Measurements from ENCODE around the gene PIGO.

The PIGO gene

DNA sequence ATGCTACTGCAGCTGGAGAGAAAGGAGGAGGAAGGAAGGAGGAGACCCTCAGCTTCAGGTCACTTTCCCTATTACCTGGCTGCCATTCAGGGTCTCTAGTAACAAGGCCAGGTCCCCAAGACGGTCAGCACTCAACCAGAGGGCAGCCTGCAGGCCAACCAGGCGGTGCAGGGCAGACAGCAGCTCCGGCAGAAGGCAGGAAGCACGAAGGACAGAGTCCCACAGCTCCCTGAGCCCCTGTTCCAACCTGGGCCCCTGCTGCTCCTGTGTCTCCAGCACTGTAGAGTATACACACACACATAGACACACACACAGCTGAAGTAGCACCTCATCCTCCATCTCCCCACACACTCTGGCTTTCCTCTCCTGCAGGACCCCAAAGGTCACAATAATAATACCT is 18.3 kb downstream of the PIGO start:
- Mint-ChIP-seq H3K9me3 (no peaks in the 10 kb centered on the region), H3K36me3 (ENCODE audit: low read depth) (peaks cover 29% of the 10 kb centered on the region), H3K4me1 (peaks cover 32% of the 10 kb centered on the region), H3K27me3 (ENCODE audit: low read depth, poor library complexity) (no peaks in the 10 kb centered on the region), H3K4me3 (peak overlapping the region; percentile 89), H3K27ac (no peak overlapping the region)
- no peak for TF ChIP-seq CTCF (IDR thresholded peaks at IDR 0.05)
- no peak for DNase-seq

DNA sequence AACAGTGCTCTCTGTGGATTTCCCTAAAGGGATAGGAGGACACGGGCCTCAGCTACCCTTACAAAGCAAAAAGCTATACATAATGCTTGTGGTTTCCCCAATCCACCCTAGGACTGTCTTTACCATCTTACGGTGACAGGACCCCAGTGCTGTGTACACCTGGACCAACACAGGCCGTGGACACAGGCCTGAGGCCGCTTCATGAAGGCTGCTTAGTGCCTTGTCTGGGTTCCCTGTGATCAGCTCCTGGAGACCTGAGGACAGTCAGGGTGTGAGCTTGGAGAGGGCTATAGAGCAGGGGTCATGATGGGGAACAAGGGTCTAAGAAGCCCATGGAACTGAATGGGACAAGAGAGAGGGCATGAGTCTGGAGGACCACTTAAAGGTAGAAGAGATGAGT is 19.5 kb downstream of the PIGO start:
- no peak for DNase-seq
- Mint-ChIP-seq H3K4me3 (peak overlapping the region; percentile 89), H3K36me3 (ENCODE audit: low read depth) (peaks cover 29% of the 10 kb centered on the region), H3K4me1 (peaks cover 37% of the 10 kb centered on the region), H3K9me3 (no peaks in the 10 kb centered on the region), H3K27ac (no peak overlapping the region), H3K27me3 (ENCODE audit: low read depth, poor library complexity) (no peaks in the 10 kb centered on the region)
- no peak for TF ChIP-seq CTCF (IDR thresholded peaks at IDR 0.05)

DNA sequence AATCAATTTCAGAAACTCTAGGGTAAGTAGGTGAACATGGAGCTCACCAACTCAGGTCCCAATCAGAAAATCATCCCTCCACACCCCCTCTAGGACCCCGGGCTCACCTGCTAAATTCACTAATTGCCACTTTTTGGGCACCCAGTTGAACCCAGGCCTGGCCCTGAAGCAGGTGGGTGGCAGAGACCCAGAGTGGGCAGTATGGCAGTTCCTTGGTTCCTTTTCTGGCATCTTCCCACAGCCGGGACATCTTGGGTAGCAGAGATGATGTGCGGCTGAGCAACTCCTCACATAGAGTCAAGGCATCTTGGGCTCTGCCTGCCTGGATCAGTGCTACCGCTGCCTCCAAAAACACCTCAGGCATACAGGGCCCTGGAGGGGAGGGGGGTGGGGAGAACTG is 21.0 kb downstream of the PIGO start:
- Mint-ChIP-seq H3K27me3 (ENCODE audit: low read depth, poor library complexity) (no peaks in the 10 kb centered on the region), H3K9me3 (no peaks in the 10 kb centered on the region), H3K36me3 (ENCODE audit: low read depth) (peaks cover 34% of the 10 kb centered on the region), H3K4me3 (no peak overlapping the region), H3K27ac (no peak overlapping the region), H3K4me1 (peaks cover 49% of the 10 kb centered on the region)
- DNase-seq: no peak
- no peak for TF ChIP-seq CTCF (IDR thresholded peaks at IDR 0.05)

DNA sequence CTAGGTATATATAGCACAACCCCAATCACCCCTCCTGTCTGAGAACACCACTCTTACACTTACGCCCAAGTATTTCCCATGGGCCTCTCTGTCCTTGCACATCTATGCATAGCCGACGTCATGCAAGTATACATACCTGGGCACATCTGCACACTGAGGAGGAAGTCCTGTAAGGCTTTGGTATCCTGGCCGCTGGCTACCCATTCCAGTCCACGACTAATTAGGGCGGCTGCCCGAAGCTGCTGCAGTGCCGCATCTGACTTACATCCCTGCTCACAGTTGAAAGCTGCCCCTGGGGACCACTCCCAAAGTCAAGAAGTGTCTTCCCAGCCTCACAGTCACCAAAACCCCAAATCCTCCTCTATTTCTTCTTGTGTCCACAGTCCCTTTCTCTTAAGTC is 21.6 kb downstream of the PIGO start:
- no peak for TF ChIP-seq CTCF (IDR thresholded peaks at IDR 0.05)
- H3K27ac Mint-ChIP-seq: no peak overlapping the region
- DNase-seq: no peak
- H3K27me3 Mint-ChIP-seq (ENCODE audit: low read depth, poor library complexity): no peaks in the 10 kb centered on the region
- peaks cover 49% of the 10 kb centered on the region for H3K4me1 Mint-ChIP-seq
- no peak overlapping the region for H3K4me3 Mint-ChIP-seq
- H3K9me3 Mint-ChIP-seq: no peaks in the 10 kb centered on the region
- peaks cover 38% of the 10 kb centered on the region for H3K36me3 Mint-ChIP-seq (ENCODE audit: low read depth)

DNA sequence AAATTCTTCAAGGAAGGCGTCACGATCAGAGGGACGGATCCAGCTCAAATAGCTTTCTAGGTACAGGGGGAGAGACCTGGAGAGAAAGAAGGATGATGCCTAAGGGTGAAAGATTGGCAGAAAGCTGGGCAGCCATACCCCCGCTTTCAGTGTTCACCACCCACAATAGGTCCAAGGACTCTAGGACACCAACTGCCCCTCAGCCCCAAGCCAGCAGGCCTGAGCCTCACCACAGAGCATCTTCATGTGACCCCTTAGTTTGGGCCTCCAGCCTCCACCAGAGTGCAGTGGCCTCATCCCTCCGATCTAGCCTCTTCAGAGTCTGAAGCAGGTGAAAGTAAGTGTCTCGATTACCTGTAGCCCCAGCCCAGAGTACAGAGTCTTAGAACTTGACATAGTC is 22.2 kb downstream of the PIGO start:
- H3K36me3 Mint-ChIP-seq (ENCODE audit: low read depth): peaks cover 38% of the 10 kb centered on the region
- no peak for TF ChIP-seq CTCF (IDR thresholded peaks at IDR 0.05)
- peaks cover 53% of the 10 kb centered on the region for H3K4me1 Mint-ChIP-seq
- H3K9me3 Mint-ChIP-seq: no peaks in the 10 kb centered on the region
- H3K4me3 Mint-ChIP-seq: no peak overlapping the region
- DNase-seq: no peak
- no peaks in the 10 kb centered on the region for H3K27me3 Mint-ChIP-seq (ENCODE audit: low read depth, poor library complexity)
- H3K27ac Mint-ChIP-seq: peak overlapping the region; percentile 69

DNA sequence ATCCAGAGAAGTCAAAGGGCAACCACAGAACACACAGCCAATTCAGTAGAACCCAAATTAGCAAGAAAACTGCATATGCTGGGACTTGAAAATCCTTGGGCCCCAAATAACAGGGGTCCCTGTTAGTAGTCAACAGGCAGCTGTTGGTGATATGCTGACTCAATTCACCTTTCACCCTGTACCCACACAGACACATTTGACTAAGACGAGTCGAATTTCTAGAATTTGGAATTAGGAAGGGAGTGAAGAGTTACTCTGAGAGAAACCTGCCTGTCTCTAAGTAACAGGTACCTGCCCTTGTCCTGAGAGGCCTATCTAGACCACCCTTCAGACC is 23.1 kb downstream of the PIGO start:
- Mint-ChIP-seq H3K27me3 (ENCODE audit: low read depth, poor library complexity) (no peaks in the 10 kb centered on the region), H3K9me3 (no peaks in the 10 kb centered on the region), H3K27ac (peak overlapping the region; percentile 88), H3K4me3 (peak overlapping the region; percentile 97), H3K4me1 (peaks cover 53% of the 10 kb centered on the region), H3K36me3 (ENCODE audit: low read depth) (peaks cover 47% of the 10 kb centered on the region)
- no peak for DNase-seq
- TF ChIP-seq CTCF (IDR thresholded peaks at IDR 0.05): no peak

Data from nephron progenitor cell (in vitro differentiated cells).